DMS 273 (cell line): ENCODE data around the gene SLC9A4.
A peak's percentile ranks its signal among the peaks of the same experiment; 100 is the strongest.

Experiments used
- DNase-seq: peaks from one replicate; lab custom pipeline; 2025; ENCODE audit not compliant: unreplicated experiment; lab: John Stamatoyannopoulos, UW

SLC9A4 gene

GRCh38 chr2:102451968-102452367, 21.1 kb upstream of the SLC9A4 start:
- no peak for DNase-seq

- DNase-seq: no peak
These were observed 19.5 kb upstream of the SLC9A4 start for GRCh38 chr2:102453501-102453900.

GRCh38 chr2:102455061-102455670, 17.9 kb upstream of the SLC9A4 start:
- DNase-seq: no peak

- DNase-seq: peak; percentile 5
These were observed 12.6 kb upstream of the SLC9A4 start for GRCh38 chr2:102460467-102460866.

GRCh38 chr2:102461188-102461587, 11.8 kb upstream of the SLC9A4 start:
- no peak for DNase-seq

- DNase-seq: no peak
These were observed 9.9 kb upstream of the SLC9A4 start for GRCh38 chr2:102463160-102463559.

- no peak for DNase-seq
These were observed 2.9 kb upstream of the SLC9A4 start for GRCh38 chr2:102470168-102470567.

- DNase-seq: no peak
These were observed 605 bp downstream of the SLC9A4 start for GRCh38 chr2:102473631-102474030.

- DNase-seq: no peak
These were observed 1.8 kb downstream of the SLC9A4 start for GRCh38 chr2:102474785-102475184.

- DNase-seq: no peak
These were observed 5.9 kb downstream of the SLC9A4 start for GRCh38 chr2:102478686-102479470.

- DNase-seq: no peak
These were observed 7.5 kb downstream of the SLC9A4 start for GRCh38 chr2:102480285-102481195.

GRCh38 chr2:102481931-102482330, 8.9 kb downstream of the SLC9A4 start:
- DNase-seq: no peak

GRCh38 chr2:102483086-102483485, 10.1 kb downstream of the SLC9A4 start:
- DNase-seq: no peak

- DNase-seq: no peak
These were observed 11.5 kb downstream of the SLC9A4 start for GRCh38 chr2:102484310-102485061.

GRCh38 chr2:102485147-102485785, 12.2 kb downstream of the SLC9A4 start:
- no peak for DNase-seq

- no peak for DNase-seq
These were observed 14.1 kb downstream of the SLC9A4 start for GRCh38 chr2:102486941-102487702.

GRCh38 chr2:102487761-102488462, 14.9 kb downstream of the SLC9A4 start:
- no peak for DNase-seq

GRCh38 chr2:102489646-102490045, 16.6 kb downstream of the SLC9A4 start:
- DNase-seq: no peak

- DNase-seq: no peak
These were observed 19.0 kb downstream of the SLC9A4 start for GRCh38 chr2:102492006-102492405.
